Measurements from ENCODE around the gene GID8. TPM values are rescaled to one million over a fixed set of nuclear protein-coding genes. Genes with fewer than 3 reads are reported as not detected.

The GID8 gene
- total and polyA plus RNA-seq, 2 of the 13 experiments (the other 11 are each of a cell fraction or from before 2014, with no cell fraction given) = 39.6 to 59.8 TPM

GRCh38 chr20:62924442-62925075, 13.4 kb upstream of the GID8 start (continued):
- TF ChIP-seq UBTF (CRISPR knock-in tag; IDR thresholded peaks at IDR 0.05) (0 out of 2 replicates have a peak, but pooled peaks have one; percentile 17), ZBTB7A (CRISPR knock-in tag; IDR thresholded peaks at IDR 0.05) (no peak), KDM5B (CRISPR knock-in tag; IDR thresholded peaks at IDR 0.05; ENCODE audit: borderline replicate concordance) (0 out of 2 replicates have a peak, but pooled peaks have one; percentile 36), ZNF138 (CRISPR knock-in tag; IDR thresholded peaks at IDR 0.05; ENCODE audit: low read depth) (0 out of 2 replicates have a peak, but pooled peaks have one; percentile 65), MIER3 (CRISPR knock-in tag; IDR thresholded peaks at IDR 0.05; ENCODE audit: borderline replicate concordance) (peak; percentile 11), ZNF281 (CRISPR knock-in tag; IDR thresholded peaks at IDR 0.05; ENCODE audit: borderline replicate concordance) (no peak), LCORL (IDR thresholded peaks at IDR 0.05) (no peak), LCORL (CRISPR knock-in tag; IDR thresholded peaks at IDR 0.05) (peak; percentile 13; the same call in 1 of the 2 replicates), ELF3 (CRISPR knock-in tag; IDR thresholded peaks at IDR 0.05) (peak; percentile 24; the same call in 1 of the 2 replicates), ZNF713 (CRISPR knock-in tag; IDR thresholded peaks at IDR 0.05) (no peak), ZNF235 (CRISPR knock-in tag; IDR thresholded peaks at IDR 0.05; ENCODE audit: borderline replicate concordance) (no peak), ZSCAN9 (CRISPR knock-in tag; IDR thresholded peaks at IDR 0.05; ENCODE audit: borderline replicate concordance) (no peak), POLR2G (IDR thresholded peaks at IDR 0.05; ENCODE audit: low read depth, low read length) (peak; percentile 59), DDIT3 (CRISPR knock-in tag; IDR thresholded peaks at IDR 0.05) (no peak), ATF5 (CRISPR knock-in tag; IDR thresholded peaks at IDR 0.05; ENCODE audit: low read depth) (peak; percentile 67; the same call in 1 of the 2 replicates), SALL2 (CRISPR knock-in tag; IDR thresholded peaks at IDR 0.05) (peak; percentile 59; the same call in 1 of the 2 replicates), NR2F1 (CRISPR knock-in tag; IDR thresholded peaks at IDR 0.05) (peak in 1 of 2 experiments; percentile 4; a peak in 1 of 4 replicates), NFKBIZ (CRISPR knock-in tag; IDR thresholded peaks at IDR 0.05) (0 out of 2 replicates have a peak, but pooled peaks have one; percentile 42), ZZZ3 (CRISPR knock-in tag; IDR thresholded peaks at IDR 0.05; ENCODE audit: borderline replicate concordance) (0 out of 2 replicates have a peak, but pooled peaks have one; percentile 23), GLI4 (CRISPR knock-in tag; IDR thresholded peaks at IDR 0.05; ENCODE audit: borderline replicate concordance) (peak; percentile 92), CREB1 (IDR thresholded peaks at IDR 0.05) (no peak), CREB1 (CRISPR knock-in tag; IDR thresholded peaks at IDR 0.05) (0 out of 2 replicates have a peak, but pooled peaks have one; percentile 30), TP53 (CRISPR knock-in tag; conservative IDR thresholded peaks at IDR 0.05) (no peak), ZNF747 (CRISPR knock-in tag; IDR thresholded peaks at IDR 0.05; ENCODE audit: borderline replicate concordance) (0 out of 2 replicates have a peak, but pooled peaks have one; percentile 70)
